GM12874 (cell line): ENCODE results near the gene DSE.

Source experiments
- TF ChIP-seq, protein P1 (sequence below): IDR thresholded peaks from 2 replicates; pipeline ENCODE4 v1.5.1; 2011; ENCODE audit warnings: low read depth, mild to moderate bottlenecking, control low read depth, low read length, moderate library complexity; ENCODE audit not compliant: insufficient read depth

DSE gene

DNA sequence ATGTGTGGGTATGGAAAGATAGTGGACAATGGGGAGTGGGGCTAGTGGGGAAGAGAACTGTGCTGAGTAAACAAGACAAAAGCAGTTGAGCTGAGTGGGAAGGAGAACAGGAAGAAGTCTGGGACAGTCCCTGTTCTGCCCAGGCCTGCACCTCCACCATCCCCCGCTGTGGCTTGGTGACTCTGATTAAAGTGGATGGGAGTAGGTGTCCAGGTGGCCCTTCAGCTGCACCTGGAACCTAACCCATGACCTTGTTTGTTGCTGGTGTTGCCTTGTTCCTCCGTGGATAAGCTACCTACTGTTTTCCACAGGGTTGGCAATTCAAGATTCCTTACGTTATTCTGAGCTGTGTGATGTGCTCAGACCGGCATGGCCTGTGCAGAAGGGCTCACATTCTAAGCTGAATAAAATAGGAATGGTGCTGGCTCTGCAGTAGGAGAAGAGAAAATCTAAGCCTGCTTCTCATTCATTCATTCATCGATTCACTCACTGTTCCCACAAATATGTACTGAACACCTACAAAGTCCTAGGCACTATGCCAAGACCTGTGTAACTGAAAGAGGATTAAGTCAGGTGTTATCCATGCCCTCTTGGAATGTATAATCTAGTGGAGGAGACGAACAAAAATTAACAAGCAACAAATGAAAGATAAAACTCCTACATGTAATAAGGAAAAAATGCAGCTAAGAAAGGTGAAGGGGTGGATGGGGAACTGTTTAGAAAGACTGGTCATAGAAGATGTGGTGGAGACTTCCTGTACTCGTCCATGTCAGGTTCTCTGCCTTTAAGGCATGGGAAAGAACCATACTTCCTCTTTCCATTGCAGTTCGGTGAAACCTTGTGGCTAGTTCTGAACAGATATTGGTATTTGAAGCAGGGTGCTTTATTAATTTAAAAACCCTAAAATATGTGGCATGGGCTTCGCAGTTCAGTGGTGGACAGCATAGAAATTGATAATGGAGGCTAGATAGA is 80.3 kb downstream of the DSE start:
- TF ChIP-seq, protein P1, sequence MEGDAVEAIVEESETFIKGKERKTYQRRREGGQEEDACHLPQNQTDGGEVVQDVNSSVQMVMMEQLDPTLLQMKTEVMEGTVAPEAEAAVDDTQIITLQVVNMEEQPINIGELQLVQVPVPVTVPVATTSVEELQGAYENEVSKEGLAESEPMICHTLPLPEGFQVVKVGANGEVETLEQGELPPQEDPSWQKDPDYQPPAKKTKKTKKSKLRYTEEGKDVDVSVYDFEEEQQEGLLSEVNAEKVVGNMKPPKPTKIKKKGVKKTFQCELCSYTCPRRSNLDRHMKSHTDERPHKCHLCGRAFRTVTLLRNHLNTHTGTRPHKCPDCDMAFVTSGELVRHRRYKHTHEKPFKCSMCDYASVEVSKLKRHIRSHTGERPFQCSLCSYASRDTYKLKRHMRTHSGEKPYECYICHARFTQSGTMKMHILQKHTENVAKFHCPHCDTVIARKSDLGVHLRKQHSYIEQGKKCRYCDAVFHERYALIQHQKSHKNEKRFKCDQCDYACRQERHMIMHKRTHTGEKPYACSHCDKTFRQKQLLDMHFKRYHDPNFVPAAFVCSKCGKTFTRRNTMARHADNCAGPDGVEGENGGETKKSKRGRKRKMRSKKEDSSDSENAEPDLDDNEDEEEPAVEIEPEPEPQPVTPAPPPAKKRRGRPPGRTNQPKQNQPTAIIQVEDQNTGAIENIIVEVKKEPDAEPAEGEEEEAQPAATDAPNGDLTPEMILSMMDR = no peak

DNA sequence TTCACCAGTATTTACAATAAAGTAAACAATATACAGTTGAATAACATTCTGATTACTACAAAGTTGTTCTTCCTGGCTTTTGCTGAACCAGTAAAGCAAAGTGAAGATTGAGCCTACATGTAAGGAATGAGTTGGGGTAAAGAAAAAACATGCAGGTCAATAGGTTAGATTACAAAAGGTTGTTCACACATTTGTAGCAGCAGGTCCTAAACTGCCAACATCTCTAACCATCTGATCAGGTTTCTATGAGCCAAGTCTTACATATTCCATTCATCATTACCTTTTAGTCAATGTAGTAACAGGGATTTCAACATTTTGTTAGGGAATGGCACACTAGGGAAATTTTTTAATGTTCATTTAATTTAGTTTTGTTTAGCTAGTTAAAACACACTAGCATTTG is 81.2 kb downstream of the DSE start:
- TF ChIP-seq, protein P1 = no peak

DNA sequence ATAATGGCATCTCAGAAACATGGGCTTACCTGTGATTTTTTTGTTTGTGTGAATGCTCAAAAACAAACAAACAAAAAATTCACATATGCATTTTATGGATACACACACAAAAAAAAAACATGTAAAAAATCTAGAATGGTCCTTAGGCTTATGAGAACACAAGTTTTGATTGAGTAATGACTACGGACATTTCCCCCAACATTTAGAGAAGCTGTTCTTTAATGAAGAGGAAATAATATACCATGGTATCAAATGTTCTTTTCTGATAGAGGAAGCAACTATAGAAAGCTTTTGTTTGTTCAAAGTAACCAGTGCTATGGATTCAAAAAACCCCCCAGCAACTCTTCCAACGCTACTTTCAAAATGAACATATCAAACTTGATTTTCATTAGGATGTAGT is 81.8 kb downstream of the DSE start:
- TF ChIP-seq, protein P1 = no peak

- TF ChIP-seq, protein P1 = no peak
These were observed 85.4 kb downstream of the DSE start for GRCh38 chr6:116456106-116456505.

DNA sequence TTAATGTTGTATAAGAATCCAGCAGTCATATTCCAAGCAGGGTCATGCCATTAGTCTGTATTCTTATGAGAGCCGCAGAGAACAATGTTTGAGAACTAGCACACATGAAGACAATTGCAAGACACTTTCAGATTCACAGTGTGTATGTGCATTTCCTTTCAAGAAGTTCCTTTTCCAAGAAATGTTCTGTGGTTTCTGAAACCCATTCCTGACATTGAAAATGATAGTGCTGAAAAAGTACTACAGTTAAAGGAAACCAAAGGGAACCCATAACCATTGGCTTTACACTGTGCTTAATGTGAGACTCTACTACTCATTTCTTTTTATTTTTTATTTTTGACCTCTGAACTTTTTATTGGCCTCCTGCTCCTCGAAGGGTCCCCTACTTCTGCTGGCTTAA is 86.2 kb downstream of the DSE start:
- TF ChIP-seq, protein P1 = no peak

DNA sequence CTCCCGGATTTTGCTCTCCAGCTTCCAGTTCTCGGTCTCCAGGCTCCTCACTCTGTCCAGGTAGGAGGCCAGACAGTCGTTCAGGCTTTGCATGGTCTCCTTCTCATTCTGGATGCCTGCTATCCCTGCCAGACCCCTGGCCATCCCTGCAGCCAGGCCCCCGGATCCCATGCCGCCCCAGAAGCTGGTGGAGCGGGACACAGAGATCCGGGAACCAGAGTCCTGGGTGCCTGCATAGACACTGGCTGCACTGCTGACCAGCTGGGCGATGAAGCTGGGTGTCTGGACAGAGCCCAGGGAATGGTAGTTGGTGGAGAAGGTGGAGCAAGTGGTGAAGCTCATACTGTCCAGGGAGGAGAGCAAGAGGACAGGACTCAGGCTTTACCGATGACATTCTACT is 87.5 kb downstream of the DSE start:
- TF ChIP-seq, protein P1 = no peak

GRCh38 chr6:116459927-116460326 is 89.2 kb downstream of the DSE start:
- TF ChIP-seq, protein P1 = no peak
